ENCODE results near the gene TBX2. TPM values are rescaled to one million over a fixed set of nuclear protein-coding genes. Genes with fewer than 3 reads are reported as not detected.

TBX2 gene
- total RNA-seq, 4 donors from 2014 or later = 2.3 to 31.4 (median 8.2) TPM

DNA sequence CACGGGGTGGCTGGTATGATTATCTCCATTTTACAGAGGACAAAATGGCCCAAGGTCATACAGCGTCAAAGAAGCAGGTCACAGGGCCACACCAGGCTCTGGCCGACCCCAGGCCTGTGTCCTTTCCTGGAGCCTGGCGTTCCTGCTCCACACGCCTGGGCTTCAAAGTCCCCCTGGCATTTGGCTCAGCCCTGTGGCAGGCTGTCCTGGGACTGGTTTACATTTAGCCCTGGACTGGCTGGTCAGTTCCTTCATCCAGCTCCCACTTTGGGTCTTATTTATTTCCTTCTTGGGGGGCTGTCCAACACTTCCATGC lies 15.3 kb downstream of the TBX2 start:
- H3K4me1 ChIP-seq = peaks cover 0 to 35% (median 20%) of the 10 kb centered on the region in 4 donors
- DNase-seq = no peak

DNA sequence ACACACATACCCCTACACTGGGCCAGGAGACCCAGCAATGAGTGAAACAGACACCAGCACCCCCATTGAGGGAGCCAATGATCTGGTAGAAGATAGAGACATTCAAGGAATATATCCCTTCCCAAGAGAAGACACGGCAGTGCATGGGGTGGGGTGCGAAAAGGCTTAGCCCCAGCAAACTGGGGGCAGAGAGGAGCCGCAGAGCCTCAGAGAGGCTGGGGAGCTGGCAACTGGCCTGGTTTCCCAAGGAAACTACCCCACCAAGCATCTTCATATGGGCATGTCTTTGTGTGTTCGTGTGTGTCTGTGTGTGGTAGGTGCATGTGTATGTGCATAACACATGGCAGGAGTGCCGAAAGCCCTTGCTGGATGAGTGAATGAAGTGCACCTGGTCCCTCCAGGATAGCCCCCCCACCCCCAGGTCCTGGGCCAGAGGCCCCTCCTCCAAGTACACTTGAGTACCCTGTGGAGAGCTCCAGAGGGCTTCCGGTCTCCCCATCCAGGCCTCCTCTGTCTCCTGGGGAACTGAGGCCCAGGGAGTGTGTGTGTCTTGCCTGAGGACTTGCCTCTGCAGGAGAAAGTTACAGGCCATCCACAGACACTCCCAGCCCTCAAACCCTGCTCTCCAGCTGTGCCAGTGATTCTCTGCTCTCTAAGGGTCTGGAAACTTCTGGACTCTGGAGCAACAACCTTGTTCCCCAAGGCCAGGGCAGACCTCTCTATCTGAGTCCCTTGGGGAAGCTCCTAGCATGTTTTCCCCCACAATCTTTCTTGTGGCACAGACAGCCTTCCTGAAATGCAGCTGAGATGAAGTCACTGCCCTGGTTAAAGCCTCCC lies 15.9 kb downstream of the TBX2 start:
- Histone ChIP-seq H3K4me3 (no peak overlapping the region), H3K27me3 (peaks cover 0 to 6% of the 10 kb centered on the region in 2 donors), H3K27ac (no peak overlapping the region), H3K9me3 (no peaks in the 10 kb centered on the region), H3K4me1 (peaks cover 0 to 28% (median 13%) of the 10 kb centered on the region in 4 donors), H3K36me3 (no peaks in the 10 kb centered on the region)
- TF ChIP-seq CTCF (IDR thresholded peaks at IDR 0.05) (no peak), POLR2A (IDR thresholded peaks at IDR 0.05) (no peak)
- DNase-seq = peak in 1 of 3 donors; percentile 39

More for the DNA sequence above, 15.3 kb downstream of the TBX2 start:
- H3K27ac ChIP-seq = no peak overlapping the region
- TF ChIP-seq POLR2A (IDR thresholded peaks at IDR 0.05) (no peak), CTCF (IDR thresholded peaks at IDR 0.05) (no peak)
- peaks cover 0 to 13% of the 10 kb centered on the region in 2 donors for H3K27me3 ChIP-seq
- no peaks in the 10 kb centered on the region for H3K9me3 ChIP-seq
- H3K36me3 ChIP-seq = no peaks in the 10 kb centered on the region
- H3K4me3 ChIP-seq = no peak overlapping the region

DNA sequence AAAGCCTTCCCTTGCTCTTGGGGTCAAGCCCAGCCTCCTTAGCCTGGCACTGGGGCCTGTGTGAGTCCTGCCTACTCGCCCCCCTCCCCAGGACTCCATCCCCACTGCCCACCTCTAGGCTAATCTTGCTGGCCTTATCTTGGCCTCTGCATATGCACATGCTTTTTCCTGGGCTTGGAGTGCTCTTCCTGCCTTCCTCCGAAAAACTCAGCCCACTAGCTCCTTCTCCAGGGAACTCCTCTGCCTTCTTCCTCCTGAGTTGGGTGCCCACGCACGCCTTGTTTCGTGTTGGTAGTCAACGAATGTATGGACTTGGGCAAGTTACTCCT lies 16.5 kb downstream of the TBX2 start:
- Histone ChIP-seq H3K27me3 (peaks cover 0 to 1% of the 10 kb centered on the region in 2 donors), H3K9me3 (no peaks in the 10 kb centered on the region), H3K4me1 (peaks cover 0 to 22% (median 7%) of the 10 kb centered on the region in 4 donors), H3K36me3 (no peaks in the 10 kb centered on the region), H3K4me3 (no peak overlapping the region), H3K27ac (no peak overlapping the region)
- DNase-seq = peak in 1 of 3 donors; percentile 39
- no peak for TF ChIP-seq POLR2A (IDR thresholded peaks at IDR 0.05)

DNA sequence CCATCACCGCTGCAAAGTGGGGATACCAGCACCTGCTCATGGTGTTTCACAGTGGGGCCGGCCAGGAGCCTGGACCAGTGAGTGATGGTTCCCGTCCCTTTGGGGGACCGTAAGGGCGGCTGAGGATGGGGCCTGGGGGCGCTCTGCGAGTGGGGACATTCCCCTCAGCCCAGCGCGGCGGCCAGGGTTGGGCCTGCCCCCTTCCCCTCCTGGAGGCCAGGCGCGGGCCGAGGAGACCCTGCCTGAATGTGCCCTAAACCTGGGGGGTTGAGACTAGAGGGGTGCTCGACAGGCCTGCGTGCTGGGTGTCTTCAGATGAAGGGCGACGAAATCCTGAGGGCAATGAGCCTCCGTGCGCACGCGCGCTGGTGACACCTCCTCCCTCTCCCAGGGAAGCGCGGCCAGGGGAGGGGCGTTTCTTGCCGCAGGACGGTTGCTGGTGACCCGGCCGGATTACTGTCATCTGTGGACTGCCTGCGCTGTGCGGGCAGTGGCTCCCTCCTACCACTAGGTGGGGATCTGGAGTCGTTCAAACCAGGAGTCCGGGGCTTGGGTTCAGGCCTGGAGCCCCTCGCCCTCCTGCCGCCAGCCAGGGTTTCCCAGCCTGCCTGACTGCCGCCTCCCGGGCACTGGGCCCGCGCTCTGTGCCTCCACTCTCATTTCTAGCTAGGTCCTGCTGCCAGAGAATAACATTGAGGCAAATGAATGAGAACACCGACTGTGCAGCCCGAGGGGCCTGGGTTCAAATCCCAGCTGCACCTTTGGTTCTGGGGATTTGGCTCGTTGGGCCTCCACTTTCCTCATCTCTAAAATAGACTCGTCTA lies 17.1 kb downstream of the TBX2 start:
- no peak for TF ChIP-seq POLR2A (IDR thresholded peaks at IDR 0.05)
- peak; percentile 47 to 86 (median 80) for TF ChIP-seq CTCF (IDR thresholded peaks at IDR 0.05)
- peak overlapping the region in 1 of 4 donors; percentile 24 for H3K4me3 ChIP-seq

DNA sequence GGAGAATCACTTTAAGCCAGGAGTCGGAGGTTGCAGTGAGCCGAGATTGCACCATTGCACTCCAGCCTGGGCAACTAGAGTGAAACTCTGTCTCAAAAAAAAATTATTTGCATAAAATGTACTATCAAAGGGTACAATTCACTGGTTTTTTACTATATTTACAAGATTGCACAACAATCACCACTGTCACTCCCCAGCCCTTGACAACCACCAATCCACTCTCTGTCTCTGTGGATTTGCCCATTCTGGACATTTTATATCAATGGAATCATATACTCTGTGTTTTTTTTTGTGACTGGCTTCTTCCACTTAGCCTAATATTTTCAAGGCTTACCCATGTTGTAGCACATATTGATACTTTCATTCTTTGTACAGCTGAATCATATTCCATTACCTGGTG lies 18.8 kb downstream of the TBX2 start:
- TF ChIP-seq POLR2A (IDR thresholded peaks at IDR 0.05) (no peak), CTCF (IDR thresholded peaks at IDR 0.05) (no peak)
- Histone ChIP-seq H3K36me3 (no peaks in the 10 kb centered on the region), H3K4me3 (no peak overlapping the region), H3K27ac (no peak overlapping the region), H3K27me3 (no peaks in the 10 kb centered on the region), H3K9me3 (no peaks in the 10 kb centered on the region), H3K4me1 (peaks cover 0 to 7% (median 0%) of the 10 kb centered on the region in 4 donors)
- DNase-seq = no peak

More for the DNA sequence above, 17.1 kb downstream of the TBX2 start:
- no peaks in the 10 kb centered on the region for H3K9me3 ChIP-seq
- peaks cover 0 to 17% (median 3%) of the 10 kb centered on the region in 4 donors for H3K4me1 ChIP-seq
- DNase-seq = peak; percentile 47 to 84 (median 80)
- H3K27me3 ChIP-seq = no peaks in the 10 kb centered on the region
- no peak overlapping the region for H3K27ac ChIP-seq
- no peaks in the 10 kb centered on the region for H3K36me3 ChIP-seq
